H54 (cell line): ENCODE measurements around the gene ZNF786.
"Not testable (repeated sequence)": the region's sequence is repeated elsewhere in the genome, so short reads cannot be mapped to it uniquely, and the experiment has no call there.

Source experiments
- DNase-seq: peaks from one replicate; pipeline ENCODE4 v3.0.0; 2011; ENCODE audit warnings: low spot score, mixed read lengths; ENCODE audit not compliant: insufficient read length
- FAIRE-seq: peaks from 3 replicates; lab custom pipeline; 2011; peaks lifted over from hg19 to GRCh38; lab: Jason Lieb, UNC
- POLR2A ChIP-seq: IDR thresholded peaks from 2 replicates; pipeline ENCODE4 v1.6.1; 2011; ENCODE audit warnings: low read depth, mild to moderate bottlenecking, low read length

The ZNF786 gene

GRCh38 chr7:149102666-149103065 is 12.1 kb upstream of the ZNF786 start:
- TF ChIP-seq POLR2A: no peak
- DNase-seq (no peak), FAIRE-seq (no peak)

GRCh38 chr7:149100821-149101220 is 10.3 kb upstream of the ZNF786 start:
- no peak for FAIRE-seq
- no peak for DNase-seq
- no peak for TF ChIP-seq POLR2A

GRCh38 chr7:149099058-149099457 is 8.5 kb upstream of the ZNF786 start:
- DNase-seq (no peak), FAIRE-seq (no peak)
- TF ChIP-seq POLR2A: no peak

GRCh38 chr7:149097088-149097487 is 6.6 kb upstream of the ZNF786 start:
- DNase-seq (no peak), FAIRE-seq (no peak)
- TF ChIP-seq POLR2A: no peak

- no peak for TF ChIP-seq POLR2A
- DNase-seq (no peak), FAIRE-seq (no peak)
These were observed 2.7 kb upstream of the ZNF786 start for GRCh38 chr7:149093228-149093627.

GRCh38 chr7:149092244-149092643 is 1.7 kb upstream of the ZNF786 start:
- DNase-seq, FAIRE-seq: not testable (repeated sequence)

- FAIRE-seq: no peak
- DNase-seq: no peak
- TF ChIP-seq POLR2A: no peak
These were observed 3.1 kb downstream of the ZNF786 start for GRCh38 chr7:149087376-149087775.

GRCh38 chr7:149085866-149086265 is 4.7 kb downstream of the ZNF786 start:
- FAIRE-seq (no peak), DNase-seq (no peak)
- no peak for TF ChIP-seq POLR2A

- DNase-seq (no peak), FAIRE-seq (no peak)
- TF ChIP-seq POLR2A: no peak
These were observed 6.1 kb downstream of the ZNF786 start for GRCh38 chr7:149084407-149084806.

- DNase-seq: no peak
- TF ChIP-seq POLR2A: no peak
- no peak for FAIRE-seq
These were observed 8.6 kb downstream of the ZNF786 start for GRCh38 chr7:149081914-149082313.

- DNase-seq (no peak), FAIRE-seq (no peak)
- TF ChIP-seq POLR2A: no peak
These were observed 12.9 kb downstream of the ZNF786 start for GRCh38 chr7:149077594-149077993.

GRCh38 chr7:149075286-149075685 is 15.2 kb downstream of the ZNF786 start:
- DNase-seq: no peak
- no peak for FAIRE-seq

GRCh38 chr7:149074116-149074885 is 16.2 kb downstream of the ZNF786 start:
- TF ChIP-seq POLR2A: no peak
- FAIRE-seq: no peak
- no peak for DNase-seq

More at GRCh38 chr7:149075286-149075685, 15.2 kb downstream of the ZNF786 start:
- TF ChIP-seq POLR2A: no peak

GRCh38 chr7:149072438-149072775 is 18.1 kb downstream of the ZNF786 start:
- TF ChIP-seq POLR2A: no peak
- no peak for FAIRE-seq
- no peak for DNase-seq

- FAIRE-seq (no peak), DNase-seq (no peak)
- TF ChIP-seq POLR2A: no peak
These were observed 18.7 kb downstream of the ZNF786 start for GRCh38 chr7:149071641-149072437.
